Kidney (tissue), 14 donors: ENCODE data around the gene ACP1. TPM values are rescaled to one million over a fixed set of nuclear protein-coding genes. Genes with fewer than 3 reads are reported as not detected.

Experiments used
- DNase-seq, 5 donors: peaks; one replicate each; pipeline ENCODE4 v3.0.0-alpha.2; 2013 to 2020
- FAIRE-seq: peaks from 2 replicates; lab custom pipeline; 2012; peaks lifted over from hg19 to GRCh38; lab: Jason Lieb, UNC
- H3K27ac ChIP-seq, 2 donors: one replicate each; pipeline ENCODE4 v1.7.0; 2013; ENCODE audit warnings: low read depth in 2 of 2, low read length in 2 of 2, inconsistent platforms in 1 of 2
- H3K27me3 ChIP-seq: one replicate; pipeline ENCODE4 v1.7.1; 2013; ENCODE audit warnings: low read length, inconsistent platforms; ENCODE audit not compliant: control insufficient read depth, insufficient read depth
- H3K36me3 ChIP-seq, 3 donors: one replicate each; pipeline versions ENCODE4 v1.7.0 to v1.7.1; 2013; ENCODE audit warnings: low read length in 3 of 3, control low read depth in 1 of 3, inconsistent platforms in 1 of 3; ENCODE audit not compliant: insufficient read depth in 3 of 3, control insufficient read depth in 2 of 3
- H3K4me1 ChIP-seq, 3 donors: one replicate each; pipeline versions ENCODE4 v1.7.0 to v1.7.1; 2013; ENCODE audit warnings: low read length in 3 of 3, inconsistent platforms in 1 of 3, low read depth in 1 of 3; ENCODE audit not compliant: control insufficient read depth in 2 of 3, insufficient read depth in 2 of 3
- H3K4me3 ChIP-seq, 3 donors: one replicate each; pipeline versions ENCODE4 v1.7.0 to v1.8.1; 2013; ENCODE audit warnings: low read length in 3 of 3, control low read depth in 1 of 3, inconsistent platforms in 1 of 3
- H3K9ac ChIP-seq, 3 donors: one replicate each; pipeline versions ENCODE4 v1.7.0 to v1.7.1; 2013; ENCODE audit warnings: low read length in 3 of 3, control low read depth in 1 of 3, inconsistent platforms in 1 of 3
- H3K9me3 ChIP-seq, 3 donors: one replicate each; pipeline versions ENCODE4 v1.7.0 to v1.7.1; 2013; ENCODE audit warnings: low read length in 3 of 3, control low read depth in 1 of 3, inconsistent platforms in 1 of 3; ENCODE audit not compliant: control insufficient read depth in 2 of 3, insufficient read depth in 1 of 3
- intact Hi-C: fragments of 100-400 bp; cut with DNase I; formaldehyde crosslinking; loops from one replicate; pipeline ENCODE4 v1.11.1; 2022
- polyA plus RNA-seq: library from polyadenylated mRNA; stranded (reverse); fragments of 350-450 nt; fragmentation: Illumina TruSeq; extraction: RNeasy Lipid Tissue Mini Kit (QIAGEN cat#74804); gene quantifications from one replicate; pipeline ENCODE4 v1.2.3, GENCODE V29; 2014; ENCODE audit warnings: low read depth, low replicate concordance; ENCODE audit not compliant: insufficient read depth
- total RNA-seq: library from RNA; stranded (reverse); fragmentation: NEBNext Ultra II Directional; extraction: Animal tissue kit (Norgen Biotek cat#: 25700); gene quantifications from one replicate; pipeline ENCODE4 v1.2.1, GENCODE V29; 2021
- TF ChIP-seq, protein P1 (sequence below): IDR thresholded peaks from 3 replicates; pipeline ENCODE4 v1.5.1; 2012; ENCODE audit warnings: mild to moderate bottlenecking, moderate library complexity, borderline replicate concordance; ENCODE audit not compliant: insufficient read depth; ENCODE audit errors: extremely low read depth
- donor health status: control.
- donor health status: control.
- donor health status: control.
- donor health status: control.
- donor health status: control.
- donor health status: DM: yes; HTN: yes; CAD: no.
- donor health status: Normal renal cell carcinoma (clear cell type).

Gene ACP1
- total and polyA plus RNA-seq, 2 donors from 2014 or later: 75.1 to 122 TPM

DNA sequence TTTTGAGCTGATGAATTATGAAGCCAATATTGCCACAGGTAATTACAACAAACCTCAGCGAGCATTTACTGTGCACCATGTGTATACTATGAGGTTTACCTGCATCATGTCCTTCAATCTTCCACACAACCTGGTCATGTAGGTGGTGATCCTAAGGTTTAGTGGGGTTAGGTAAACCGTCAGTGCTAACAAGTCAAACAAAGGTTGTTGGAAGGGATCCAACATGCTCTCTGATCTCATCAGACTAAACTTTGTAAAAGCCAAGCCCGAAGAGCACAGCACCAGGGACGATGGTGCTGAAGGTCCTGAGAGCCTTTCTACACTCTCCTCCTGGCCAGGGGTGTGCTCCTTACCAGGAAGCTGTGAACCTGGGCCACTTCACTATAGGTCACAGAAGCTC lies 30.3 kb upstream of the ACP1 start:
- H3K4me3 ChIP-seq: no peak overlapping the region
- H3K4me1 ChIP-seq: peaks cover 0 to 4% (median 3%) of the 10 kb centered on the region in 3 donors
- H3K9ac ChIP-seq: no peak overlapping the region
- no peaks in the 10 kb centered on the region for H3K9me3 ChIP-seq
- FAIRE-seq (no peak), DNase-seq (no peak)
- no peak overlapping the region for H3K27ac ChIP-seq
- no peaks in the 10 kb centered on the region for H3K27me3 ChIP-seq
- intact Hi-C loops: no loop called here
- H3K36me3 ChIP-seq: peaks cover 0 to 12% (median 9%) of the 10 kb centered on the region in 3 donors
- TF ChIP-seq, protein P1, sequence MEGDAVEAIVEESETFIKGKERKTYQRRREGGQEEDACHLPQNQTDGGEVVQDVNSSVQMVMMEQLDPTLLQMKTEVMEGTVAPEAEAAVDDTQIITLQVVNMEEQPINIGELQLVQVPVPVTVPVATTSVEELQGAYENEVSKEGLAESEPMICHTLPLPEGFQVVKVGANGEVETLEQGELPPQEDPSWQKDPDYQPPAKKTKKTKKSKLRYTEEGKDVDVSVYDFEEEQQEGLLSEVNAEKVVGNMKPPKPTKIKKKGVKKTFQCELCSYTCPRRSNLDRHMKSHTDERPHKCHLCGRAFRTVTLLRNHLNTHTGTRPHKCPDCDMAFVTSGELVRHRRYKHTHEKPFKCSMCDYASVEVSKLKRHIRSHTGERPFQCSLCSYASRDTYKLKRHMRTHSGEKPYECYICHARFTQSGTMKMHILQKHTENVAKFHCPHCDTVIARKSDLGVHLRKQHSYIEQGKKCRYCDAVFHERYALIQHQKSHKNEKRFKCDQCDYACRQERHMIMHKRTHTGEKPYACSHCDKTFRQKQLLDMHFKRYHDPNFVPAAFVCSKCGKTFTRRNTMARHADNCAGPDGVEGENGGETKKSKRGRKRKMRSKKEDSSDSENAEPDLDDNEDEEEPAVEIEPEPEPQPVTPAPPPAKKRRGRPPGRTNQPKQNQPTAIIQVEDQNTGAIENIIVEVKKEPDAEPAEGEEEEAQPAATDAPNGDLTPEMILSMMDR: no peak

GRCh38 chr2:236993-237539 lies 27.7 kb upstream of the ACP1 start:
- intact Hi-C loops: no loop called here
- no peaks in the 10 kb centered on the region for H3K27me3 ChIP-seq
- no peak overlapping the region for H3K27ac ChIP-seq
- peaks cover 0 to 4% (median 3%) of the 10 kb centered on the region in 3 donors for H3K4me1 ChIP-seq
- FAIRE-seq (no peak), DNase-seq (no peak)
- H3K9me3 ChIP-seq: no peaks in the 10 kb centered on the region
- H3K4me3 ChIP-seq: no peak overlapping the region
- TF ChIP-seq, protein P1: no peak
- no peak overlapping the region for H3K9ac ChIP-seq
- peaks cover 0 to 8% (median 0%) of the 10 kb centered on the region in 3 donors for H3K36me3 ChIP-seq

DNA sequence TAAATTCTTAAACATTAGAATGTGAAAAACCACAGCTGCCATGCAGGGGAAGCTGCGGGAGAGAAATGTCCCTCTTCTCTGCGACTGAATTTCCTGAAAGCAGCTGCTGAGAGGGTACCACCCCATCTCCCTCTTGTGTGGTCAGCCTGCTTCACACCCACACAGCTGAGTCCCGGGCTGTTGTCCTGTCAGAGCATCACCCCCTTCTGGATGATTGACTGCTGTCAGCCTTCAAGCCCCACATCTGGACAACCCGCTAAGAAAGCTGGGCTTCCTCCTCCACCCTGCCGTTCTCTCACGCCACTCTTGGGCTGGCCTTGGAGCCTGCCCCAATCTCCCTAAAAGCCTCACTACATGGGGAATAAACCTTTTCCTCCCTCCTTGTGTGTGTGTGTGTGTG lies 26.9 kb upstream of the ACP1 start:
- H3K27ac ChIP-seq: no peak overlapping the region
- TF ChIP-seq, protein P1: no peak
- H3K9ac ChIP-seq: no peak overlapping the region
- no peaks in the 10 kb centered on the region for H3K27me3 ChIP-seq
- H3K4me3 ChIP-seq: no peak overlapping the region
- peaks cover 0 to 9% (median 5%) of the 10 kb centered on the region in 3 donors for H3K36me3 ChIP-seq
- FAIRE-seq: no peak
- peaks cover 0 to 3% (median 3%) of the 10 kb centered on the region in 3 donors for H3K9me3 ChIP-seq
- intact Hi-C loops: no loop called here
- peaks cover 0 to 4% (median 3%) of the 10 kb centered on the region in 3 donors for H3K4me1 ChIP-seq
- peak in 2 of 5 donors; percentile 7 to 41 for DNase-seq
